NCI-H2171 (cell line): ENCODE measurements around the gene NDUFAF2.

Experiments used
- DNase-seq: peaks from one replicate; lab custom pipeline; 2025; lab: John Stamatoyannopoulos, UW

The NDUFAF2 gene

GRCh38 chr5:61123145-61123544, 178.1 kb downstream of the NDUFAF2 start:
- DNase-seq = no peak

- no peak for DNase-seq
Measured at GRCh38 chr5:61130289-61130688, 185.3 kb downstream of the NDUFAF2 start.

- DNase-seq = no peak
Measured at GRCh38 chr5:61132559-61132958, 187.6 kb downstream of the NDUFAF2 start.

- DNase-seq = no peak
Measured at GRCh38 chr5:61137835-61138234, 192.8 kb downstream of the NDUFAF2 start.

GRCh38 chr5:61139094-61139873, 194.3 kb downstream of the NDUFAF2 start:
- DNase-seq = no peak

DNA sequence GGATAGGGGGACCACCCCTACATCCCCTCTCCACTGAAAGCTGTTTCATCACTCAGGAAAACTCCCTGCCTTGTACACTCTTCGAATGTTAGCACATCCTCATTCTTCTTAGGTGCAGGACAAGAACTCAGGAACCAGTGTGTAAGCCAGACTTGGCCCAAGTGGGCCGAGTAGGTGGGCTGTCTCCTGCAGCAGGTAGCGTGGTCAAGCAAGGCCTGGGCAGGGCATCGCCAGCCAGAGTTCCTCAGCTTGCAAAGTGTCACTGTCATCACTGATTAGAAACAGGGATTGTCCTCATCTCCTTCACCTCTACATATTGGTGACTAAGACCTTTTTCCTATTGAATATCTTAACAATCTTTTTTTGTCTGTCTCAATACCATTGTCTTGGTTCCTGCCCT, 194.9 kb downstream of the NDUFAF2 start:
- no peak for DNase-seq

DNA sequence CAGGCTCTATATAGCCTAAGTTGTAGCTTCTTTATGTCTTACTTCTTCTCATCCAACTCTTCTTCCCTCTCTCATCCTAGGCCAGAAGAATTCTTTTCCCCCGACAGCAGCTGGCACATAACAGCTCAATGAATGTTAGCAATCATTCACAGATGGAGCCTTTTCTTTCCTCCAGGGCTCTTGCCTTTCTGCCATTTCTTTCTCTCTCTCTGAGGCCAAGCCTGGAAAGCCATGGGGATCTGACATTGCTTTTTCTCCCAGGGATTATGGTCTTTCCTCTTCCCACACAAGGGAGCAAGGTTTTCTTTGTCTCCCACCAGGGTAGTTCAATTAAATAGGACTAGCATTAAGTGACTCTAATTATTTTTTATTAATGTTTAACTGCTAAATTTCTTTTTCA, 196.8 kb downstream of the NDUFAF2 start:
- no peak for DNase-seq

- no peak for DNase-seq
Measured at GRCh38 chr5:61142391-61142790, 197.4 kb downstream of the NDUFAF2 start.

GRCh38 chr5:61142811-61143210, 197.8 kb downstream of the NDUFAF2 start:
- no peak for DNase-seq

DNA sequence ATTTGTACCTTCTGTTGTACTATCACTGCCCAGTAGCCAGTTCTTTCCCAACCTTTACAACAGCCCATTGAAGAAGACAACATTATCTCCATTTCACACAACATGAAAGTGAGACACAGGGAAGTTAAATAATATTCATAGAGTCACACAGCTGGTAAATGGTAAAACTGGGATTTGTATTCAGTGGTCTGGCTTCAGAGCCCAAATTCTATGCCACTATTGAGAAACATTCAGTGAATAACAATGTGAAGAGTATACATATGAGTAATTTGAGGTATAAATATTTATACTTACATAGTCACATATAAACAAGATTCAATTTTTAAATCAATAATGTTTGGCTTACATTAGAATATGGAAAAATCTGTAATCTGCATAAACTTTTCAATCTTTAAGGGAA, 203.5 kb downstream of the NDUFAF2 start:
- no peak for DNase-seq

GRCh38 chr5:61151893-61152292, 206.9 kb downstream of the NDUFAF2 start:
- DNase-seq = no peak

DNA sequence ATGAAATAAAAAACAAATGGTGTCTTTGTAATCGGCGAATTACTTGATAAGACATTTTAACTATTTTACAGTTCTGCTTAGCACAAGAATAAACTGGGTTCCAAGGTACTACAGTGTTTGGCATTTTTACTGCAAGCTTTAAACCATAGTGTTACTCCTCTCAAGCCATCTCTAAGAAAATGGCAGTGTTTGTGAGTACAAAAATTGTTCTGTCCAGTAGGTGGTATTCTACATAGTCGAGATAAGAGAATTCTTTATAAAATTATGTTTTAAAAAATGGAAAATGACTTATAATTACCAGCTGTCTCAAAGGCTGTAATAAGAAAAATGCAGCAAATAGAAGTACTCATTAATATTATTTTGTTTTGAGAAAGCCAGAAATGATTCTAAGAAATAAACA, 214.1 kb downstream of the NDUFAF2 start:
- DNase-seq = no peak

DNA sequence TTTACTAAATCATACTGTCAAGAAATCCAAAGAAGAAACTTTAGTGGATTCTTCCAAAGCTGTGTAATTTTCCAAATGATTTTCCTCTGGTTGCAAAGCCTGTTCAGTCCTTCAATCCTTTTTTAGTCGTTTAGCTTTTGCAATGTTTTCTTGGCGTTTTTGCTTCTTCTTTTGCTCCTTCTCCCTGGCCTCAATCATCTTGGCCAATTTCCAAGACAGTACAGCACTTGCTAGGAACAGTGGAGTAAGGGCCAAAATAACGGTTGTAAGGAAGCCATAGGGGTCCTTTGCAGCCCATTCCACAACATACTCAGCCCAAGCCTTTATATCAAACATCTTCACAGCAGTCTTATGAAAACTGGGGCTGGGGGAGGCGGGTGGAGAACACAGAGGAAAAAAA, 214.8 kb downstream of the NDUFAF2 start:
- DNase-seq = no peak

- no peak for DNase-seq
Measured at GRCh38 chr5:61160497-61160896, 215.5 kb downstream of the NDUFAF2 start.

DNA sequence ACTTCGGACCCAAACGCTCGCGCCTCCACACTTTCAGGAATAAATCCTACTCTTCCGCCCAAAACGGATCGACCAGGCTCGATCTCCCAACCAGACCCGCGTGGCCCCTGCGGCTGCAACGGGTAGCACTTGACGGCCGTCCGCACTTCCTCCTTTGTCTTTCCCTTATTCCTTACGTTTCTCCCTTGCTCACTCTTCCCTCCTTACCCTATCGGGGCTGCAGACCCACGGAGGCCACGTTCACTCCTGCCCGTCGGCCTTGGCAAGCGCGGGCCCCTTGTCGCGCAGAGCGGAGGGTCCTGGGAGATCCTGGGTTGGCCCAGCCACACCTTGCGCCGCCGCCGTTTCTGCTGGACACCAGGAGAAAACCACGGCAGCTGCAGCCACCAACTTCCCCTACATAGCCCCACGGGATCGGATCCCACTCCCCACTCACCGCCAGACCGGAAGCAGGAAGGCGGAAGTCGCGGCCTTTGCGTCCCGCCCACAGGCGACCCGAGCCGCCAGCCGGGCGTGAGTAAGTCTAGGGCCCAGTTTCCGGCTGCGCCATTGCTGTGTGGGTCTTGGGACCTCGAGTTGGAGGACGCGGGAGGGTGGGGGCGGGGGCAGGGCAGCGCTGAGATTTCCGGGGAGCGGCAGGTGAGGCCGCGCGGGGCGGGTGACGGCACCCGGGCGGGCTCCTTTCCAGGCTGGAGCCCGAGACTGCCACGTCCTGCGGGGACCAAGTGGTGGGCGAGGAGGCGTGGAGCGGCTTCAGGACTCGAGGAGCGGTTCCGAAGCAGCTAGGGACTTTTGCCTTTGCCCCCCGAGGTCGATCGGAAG, 217.2 kb downstream of the NDUFAF2 start, which contains the start of gene SMIM15:
TSS of gene SMIM15 (minus strand) at position 459 of the 822 bp plus-strand sequence. CDS start 2,297 bp downstream, outside the sequence.
- DNase-seq = peak; percentile 77

- no peak for DNase-seq
Measured at GRCh38 chr5:61162832-61163567, 218.0 kb downstream of the NDUFAF2 start.

DNA sequence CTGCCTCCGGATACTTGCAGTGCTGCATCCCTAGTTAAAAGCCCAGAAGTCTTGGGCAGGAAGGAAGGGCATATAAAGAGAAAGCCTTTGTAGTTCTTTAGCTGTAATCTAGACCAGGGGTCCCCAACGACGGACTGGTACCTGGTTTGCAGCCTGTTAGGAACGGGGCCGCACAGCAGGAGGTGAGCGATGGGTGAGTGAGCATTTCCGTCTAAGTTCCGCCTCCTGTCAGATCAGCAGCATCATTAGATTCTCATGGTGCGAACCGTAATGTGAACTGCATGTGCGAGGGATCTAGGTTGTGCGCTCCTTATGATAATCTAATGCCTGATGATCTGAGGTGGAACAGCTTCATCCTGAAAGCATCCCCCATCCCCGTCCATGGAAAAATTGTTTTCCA, 218.9 kb downstream of the NDUFAF2 start:
- DNase-seq = no peak

DNA sequence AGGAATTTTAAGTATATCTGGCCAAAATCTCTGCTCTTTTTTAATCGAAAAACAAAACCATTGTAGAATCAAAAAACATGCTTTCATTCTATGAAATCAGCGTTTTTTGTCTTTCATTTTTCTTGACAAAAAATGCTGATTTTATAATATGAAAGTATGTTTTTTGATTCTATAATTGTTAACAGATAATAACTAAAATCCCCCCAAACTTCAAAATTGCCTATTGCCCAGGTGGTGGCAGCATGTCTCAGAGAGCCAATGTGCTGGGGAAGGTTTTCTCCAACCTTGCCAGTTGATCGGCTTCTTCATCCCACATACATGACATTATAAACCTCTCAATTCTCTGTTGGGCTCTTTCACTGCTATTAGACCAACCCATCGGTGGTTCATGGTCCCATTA, 222.4 kb downstream of the NDUFAF2 start:
- no peak for DNase-seq

GRCh38 chr5:61168951-61169350, 223.9 kb downstream of the NDUFAF2 start:
- no peak for DNase-seq

GRCh38 chr5:61171479-61171878, 226.5 kb downstream of the NDUFAF2 start:
- no peak for DNase-seq

- DNase-seq = no peak
Measured at GRCh38 chr5:61176631-61177030, 231.6 kb downstream of the NDUFAF2 start.

- no peak for DNase-seq
Measured at GRCh38 chr5:61177070-61177469, 232.1 kb downstream of the NDUFAF2 start.

- no peak for DNase-seq
Measured at GRCh38 chr5:61177716-61178115, 232.7 kb downstream of the NDUFAF2 start.
